Lung microvascular endothelial cell (primary cell): ENCODE results near the gene FCRLA. TPM values are rescaled to one million over a fixed set of nuclear protein-coding genes. Genes with fewer than 3 reads are reported as not detected.
"Not testable (repeated sequence)": the region's sequence is repeated elsewhere in the genome, so short reads cannot be mapped to it uniquely, and the experiment has no call there.

Experiments
- DNase-seq, 2 donors: peaks; one replicate each; pipeline versions ENCODE4 v3.0.0 to v3.0.0-alpha.2; 2010; ENCODE audit warnings: low read depth in 2 of 2
- total RNA-seq: library from RNA; depleted of rRNA; stranded (reverse); fragments of >200 nt; gene quantifications from 2 replicates; pipeline ENCODE4 v1.2.1, GENCODE V29; 2014

The FCRLA gene
- total RNA-seq, 1 donor from 2014 or later, result not detected

GRCh38 chr1:161705537-161705936 lies 1.5 kb upstream of the FCRLA start:
- DNase-seq, result no peak

- DNase-seq, result no peak
Measured at GRCh38 chr1:161706113-161706481, 932 bp upstream of the FCRLA start.

- DNase-seq, result no peak
Measured at GRCh38 chr1:161707503-161707902, 474 bp downstream of the FCRLA start.

GRCh38 chr1:161709373-161709772 lies 2.3 kb downstream of the FCRLA start:
- no peak for DNase-seq

GRCh38 chr1:161710560-161710959 lies 3.5 kb downstream of the FCRLA start:
- DNase-seq, result no peak

- DNase-seq, result no peak
Measured at GRCh38 chr1:161718559-161719324, 11.7 kb downstream of the FCRLA start.

GRCh38 chr1:161719325-161719611 lies 12.2 kb downstream of the FCRLA start:
- no peak for DNase-seq

GRCh38 chr1:161720422-161720821 lies 13.4 kb downstream of the FCRLA start:
- no peak for DNase-seq

- DNase-seq, result no peak
Measured at GRCh38 chr1:161720956-161721737, 14.1 kb downstream of the FCRLA start, which contains the start of gene FCRLB. Gene FCRLB, plus strand, starts transcription at chr1:161721544. Its CDS starts 1,129 bp downstream, at chr1:161722673.

- peak in 1 of 2 donors; percentile 70 for DNase-seq
Measured at GRCh38 chr1:161721738-161722343, 14.8 kb downstream of the FCRLA start.

- no peak for DNase-seq
Measured at GRCh38 chr1:161722406-161722805, 15.4 kb downstream of the FCRLA start.

- DNase-seq, result no peak
Measured at GRCh38 chr1:161723459-161724141, 16.6 kb downstream of the FCRLA start.

- not testable (repeated sequence) for DNase-seq
Measured at GRCh38 chr1:161725258-161725907, 18.4 kb downstream of the FCRLA start.

- DNase-seq, result peak; percentile 42 to 48
Measured at GRCh38 chr1:161725908-161726472, 19.0 kb downstream of the FCRLA start.

- DNase-seq, result peak; percentile 48 to 58
Measured at GRCh38 chr1:161726473-161727255, 19.6 kb downstream of the FCRLA start.

- no peak for DNase-seq
Measured at GRCh38 chr1:161727256-161727924, 20.4 kb downstream of the FCRLA start.

- DNase-seq, result no peak
Measured at GRCh38 chr1:161728376-161729226, 21.6 kb downstream of the FCRLA start.

GRCh38 chr1:161730050-161730564 lies 23.1 kb downstream of the FCRLA start:
- peak in 1 of 2 donors; percentile 83 for DNase-seq
